SK-N-SH (cell line): ENCODE measurements around the gene AUTS2. TPM values are rescaled to one million over a fixed set of nuclear protein-coding genes. Genes with fewer than 3 reads are reported as not detected.

ENCODE experiments used
- CTCF ChIA-PET: fragments of 300-600, 350-600 bp; formaldehyde crosslinking; extraction: SDS; loops from one replicate; lab custom pipeline; 2021; lab: Yijun Ruan, JAX
- POLR2A ChIA-PET: fragments of 350-600 bp; sonication (Branson Sonifier 250); formaldehyde crosslinking; extraction: SDS; loops from one replicate; lab custom pipeline; 2020; ENCODE audit warnings: antibody characterized with exemption, inconsistent platforms; lab: Yijun Ruan, JAX
- DNase-seq: peaks from one replicate; pipeline ENCODE4 v3.0.0; 2012
- H2AFZ ChIP-seq: fragments of 200-600 bp; sonication (generic); 2 replicates; pipeline ENCODE4 v1.8.1; 2016; ENCODE audit warnings: antibody characterized with exemption, mild to moderate bottlenecking, low read depth
- H3F3A ChIP-seq: fragments of 200-600 bp; sonication (generic); replicated peaks from 2 replicates; pipeline ENCODE3; 2016; ENCODE audit warnings: antibody characterized with exemption, mild to moderate bottlenecking; ENCODE audit not compliant: insufficient read depth
- H3K27ac ChIP-seq, 2 experiments: fragments of 200-500 bp in 1 of 2; fragments of 200-600 bp in 1 of 2; sonication (Bioruptor generic) in 1 of 2; sonication (generic), shearing (Covaris generic) in 1 of 2; 2 replicates each; pipeline versions ENCODE4 v1.5.1 to v1.6.1; 2014 to 2016; ENCODE audit warnings: low read depth in 2 of 2, inconsistent platforms in 1 of 2, low read length in 1 of 2, mild to moderate bottlenecking in 1 of 2, mixed read lengths in 1 of 2
- H3K27me3 ChIP-seq: fragments of 200-600 bp; sonication (generic), shearing (Covaris generic); 2 replicates; pipeline ENCODE4 v1.6.1; 2016; ENCODE audit warnings: mixed run types; ENCODE audit not compliant: insufficient read depth
- H3K36me3 ChIP-seq, 2 experiments: fragments of 200-500 bp in 1 of 2; fragments of 200-600 bp in 1 of 2; sonication (Bioruptor generic) in 1 of 2; sonication (generic) in 1 of 2; replicated peaks in 1 of 2; 2 replicates each; pipeline versions ENCODE3 to v1.5.1; 2014 to 2016; ENCODE audit warnings: low read length in 1 of 2, mild to moderate bottlenecking in 1 of 2; ENCODE audit not compliant: insufficient read depth in 2 of 2, control insufficient read depth in 1 of 2
- H3K4me1 ChIP-seq, 2 experiments: fragments of 200-500 bp in 1 of 2; fragments of 200-600 bp in 1 of 2; sonication (Bioruptor generic) in 1 of 2; sonication (generic), shearing (Covaris generic) in 1 of 2; 2 replicates each; pipeline versions ENCODE4 v1.5.1 to v1.6.1; 2014 to 2016; ENCODE audit warnings: low read depth in 1 of 2, low read length in 1 of 2, mixed run types in 1 of 2; ENCODE audit not compliant: insufficient read depth in 2 of 2, control insufficient read depth in 1 of 2
- H3K4me2 ChIP-seq: fragments of 200-600 bp; sonication (generic), shearing (Covaris generic); 2 replicates; pipeline ENCODE4 v1.6.1; 2017; ENCODE audit warnings: mixed run types
- H3K4me3 ChIP-seq, 2 experiments: fragments of 200-500 bp in 1 of 2; fragments of 200-600 bp in 1 of 2; sonication (Bioruptor generic) in 1 of 2; sonication (generic), shearing (Covaris generic) in 1 of 2; 2 replicates each; pipeline versions ENCODE4 v1.5.1 to v1.8.1; 2014 to 2016; ENCODE audit warnings: low read depth in 2 of 2, inconsistent platforms in 1 of 2, low read length in 1 of 2, mild to moderate bottlenecking in 1 of 2, mixed read lengths in 1 of 2, moderate library complexity in 1 of 2
- H3K79me2 ChIP-seq: fragments of 200-600 bp; sonication (generic); 2 replicates; pipeline ENCODE4 v1.8.1; 2017; ENCODE audit warnings: mild to moderate bottlenecking; ENCODE audit not compliant: insufficient read depth
- H3K9ac ChIP-seq: fragments of 200-600 bp; sonication (generic); 2 replicates; pipeline ENCODE4 v1.6.1; 2017; ENCODE audit warnings: mixed run types
- H3K9me2 ChIP-seq: fragments of 200-600 bp; sonication (generic); 2 replicates; pipeline ENCODE4 v1.6.1; 2017; ENCODE audit warnings: mixed run types
- H3K9me3 ChIP-seq: fragments of 200-600 bp; sonication (generic); 2 replicates; pipeline ENCODE4 v1.6.1; 2017; ENCODE audit warnings: mixed run types, mild to moderate bottlenecking, moderate library complexity
- H4K20me1 ChIP-seq: fragments of 200-600 bp; sonication (generic); 2 replicates; pipeline ENCODE4 v1.6.1; 2017; ENCODE audit warnings: mild to moderate bottlenecking, mixed run types; ENCODE audit not compliant: insufficient read depth
- CHD2 ChIP-seq: fragments of 150-350 bp; IDR thresholded peaks from 2 replicates; pipeline ENCODE4 v1.6.1; 2018; ENCODE audit warnings: low read length; ENCODE audit not compliant: partially characterized antibody
- ELF1 ChIP-seq: IDR thresholded peaks from 2 replicates; pipeline ENCODE4 v1.4.0; 2012
- EZH2phosphoT487 ChIP-seq: fragments of 200-600 bp; sonication (generic); IDR thresholded peaks from 2 replicates; pipeline ENCODE4 v1.6.1; 2017; ENCODE audit warnings: low read depth, mixed run types, mild to moderate bottlenecking, antibody characterized with exemption, moderate library complexity, borderline replicate concordance
- GABPA ChIP-seq: IDR thresholded peaks from 2 replicates; pipeline ENCODE4 v1.4.0; 2012; ENCODE audit warnings: low read depth, mild to moderate bottlenecking
- MXI1 ChIP-seq: IDR thresholded peaks from 2 replicates; pipeline ENCODE4 v1.6.1; 2012; ENCODE audit warnings: mild to moderate bottlenecking, low read depth, low read length, improper control_type of control experiment
- NRF1 ChIP-seq: IDR thresholded peaks from 2 replicates; pipeline ENCODE4 v1.6.1; 2012; ENCODE audit warnings: low read depth, mild to moderate bottlenecking, low read length
- POLR2AphosphoS5 ChIP-seq: IDR thresholded peaks from 2 replicates; pipeline ENCODE4 v1.6.1; 2012; ENCODE audit warnings: low read depth, low read length
- RAD21 ChIP-seq: IDR thresholded peaks from 2 replicates; pipeline ENCODE4 v1.6.1; 2012; ENCODE audit warnings: mild to moderate bottlenecking, low read length
- RCOR1 ChIP-seq: fragments of 150-350 bp; IDR thresholded peaks from 2 replicates; pipeline ENCODE4 v1.6.1; 2017; ENCODE audit warnings: antibody characterized with exemption, low read length
- REST ChIP-seq: IDR thresholded peaks from 2 replicates; pipeline ENCODE4 v1.6.1; 2012; ENCODE audit warnings: mild to moderate bottlenecking, low read depth, low read length, moderate library complexity
- RFX5 ChIP-seq: IDR thresholded peaks from 2 replicates; pipeline ENCODE4 v1.6.1; 2012; ENCODE audit warnings: mild to moderate bottlenecking, improper control_type of control experiment, low read length
- SMC3 ChIP-seq: IDR thresholded peaks from 2 replicates; pipeline ENCODE4 v1.6.1; 2012; ENCODE audit warnings: low read depth, low read length, improper control_type of control experiment
- TAF1 ChIP-seq: IDR thresholded peaks from 2 replicates; pipeline ENCODE4 v1.6.1; 2012; ENCODE audit warnings: low read depth, mild to moderate bottlenecking, low read length, moderate library complexity, borderline replicate concordance
- YY1 ChIP-seq: IDR thresholded peaks from 2 replicates; pipeline ENCODE4 v1.4.0; 2012; ENCODE audit warnings: low read depth, mild to moderate bottlenecking
- ZBTB33 ChIP-seq: IDR thresholded peaks from 2 replicates; pipeline ENCODE4 v1.4.0; 2012; ENCODE audit warnings: low read depth, borderline replicate concordance
- WGBS: methylation state at CpG from one replicate; pipeline ENCODE4 v1.1.6; 2017; ENCODE audit warnings: low lambda C conversion rate; 5-methylcytosine and 5-hydroxymethylcytosine counted together
- polyA plus RNA-seq, 3 experiments: library from polyadenylated mRNA; depleted of rRNA; stranded (reverse); fragments of >200 nt; gene quantifications; 2 replicates each; pipeline ENCODE4 v1.2.3, GENCODE V29; 2012
- TF ChIP-seq, protein P1 (sequence below): IDR thresholded peaks from 2 replicates; pipeline ENCODE4 v1.4.0; 2012; ENCODE audit warnings: low read depth
- TF ChIP-seq, protein P2 (sequence below): IDR thresholded peaks from 2 replicates; pipeline ENCODE4; 2012

The AUTS2 gene
- polyA plus RNA-seq, 1 of the 3 experiments (the other 2 are of a cell fraction): 15.6 TPM

DNA sequence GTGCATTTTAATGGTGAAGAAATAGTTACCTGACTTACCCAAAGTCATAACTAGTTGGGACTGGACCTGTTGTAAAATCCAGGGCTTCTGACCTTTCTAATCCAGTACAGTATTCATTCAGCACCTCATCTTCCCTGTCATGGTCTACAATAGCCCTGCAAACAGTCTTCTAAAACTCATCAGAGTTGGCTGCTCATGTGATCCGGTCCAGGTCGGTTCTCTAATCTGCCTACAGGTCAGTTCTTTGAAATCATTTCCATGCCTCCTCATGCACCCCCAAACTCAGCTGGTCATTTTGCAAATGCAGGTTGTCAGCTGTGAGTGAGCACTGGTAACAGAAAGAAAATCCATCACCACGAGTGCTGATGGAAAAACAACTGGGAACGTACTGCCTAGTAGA, 1082.0 kb downstream of the AUTS2 start:
- no peak overlapping the region for H2AFZ ChIP-seq
- CTCF ChIA-PET: no interaction called here
- 95% methylated on average over 4 of the region's 4 CpGs for WGBS

GRCh38 chr7:70680743-70681468, 1082.6 kb downstream of the AUTS2 start:
- Histone ChIP-seq H3K9me3 (no peaks in the 10 kb centered on the region), H3K9me2 (no peaks in the 10 kb centered on the region), H3K27ac (no peak overlapping the region), H4K20me1 (no peaks in the 10 kb centered on the region), H3K4me2 (no peak overlapping the region), H3K27me3 (no peaks in the 10 kb centered on the region), H3F3A (no peaks in the 10 kb centered on the region), H3K4me1 (no peaks in the 10 kb centered on the region), H3K36me3 (no peaks in the 10 kb centered on the region), H3K4me3 (no peak overlapping the region), H2AFZ (no peak overlapping the region), H3K9ac (no peak overlapping the region), H3K79me2 (no peaks in the 10 kb centered on the region)
- POLR2A ChIA-PET: no interaction called here
- WGBS: 90% methylated on average over 15 of the region's 15 CpGs
- CTCF ChIA-PET: interaction anchor here (1.3 kb wide), 1 partner anchor 62 kb away, joined by 3 read pairs; no protein-coding TSS in a partner anchor
- no peak for DNase-seq
- TF ChIP-seq EZH2phosphoT487 (no peak), ELF1 (no peak), GABPA (no peak), RFX5 (no peak), SMC3 (no peak), TAF1 (no peak), RAD21 (no peak), MXI1 (no peak), POLR2AphosphoS5 (no peak), NRF1 (no peak), YY1 (no peak), ZBTB33 (no peak), CHD2 (no peak)
- TF ChIP-seq, protein P1, sequence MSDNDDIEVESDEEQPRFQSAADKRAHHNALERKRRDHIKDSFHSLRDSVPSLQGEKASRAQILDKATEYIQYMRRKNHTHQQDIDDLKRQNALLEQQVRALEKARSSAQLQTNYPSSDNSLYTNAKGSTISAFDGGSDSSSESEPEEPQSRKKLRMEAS: no peak
- TF ChIP-seq, protein P2, sequence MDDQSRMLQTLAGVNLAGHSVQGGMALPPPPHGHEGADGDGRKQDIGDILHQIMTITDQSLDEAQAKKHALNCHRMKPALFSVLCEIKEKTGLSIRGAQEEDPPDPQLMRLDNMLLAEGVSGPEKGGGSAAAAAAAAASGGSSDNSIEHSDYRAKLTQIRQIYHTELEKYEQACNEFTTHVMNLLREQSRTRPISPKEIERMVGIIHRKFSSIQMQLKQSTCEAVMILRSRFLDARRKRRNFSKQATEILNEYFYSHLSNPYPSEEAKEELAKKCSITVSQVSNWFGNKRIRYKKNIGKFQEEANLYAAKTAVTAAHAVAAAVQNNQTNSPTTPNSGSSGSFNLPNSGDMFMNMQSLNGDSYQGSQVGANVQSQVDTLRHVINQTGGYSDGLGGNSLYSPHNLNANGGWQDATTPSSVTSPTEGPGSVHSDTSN: no peak

More for the DNA sequence above, 1082.0 kb downstream of the AUTS2 start:
- H3K27ac ChIP-seq: no peak overlapping the region
- no peaks in the 10 kb centered on the region for H3F3A ChIP-seq
- no peaks in the 10 kb centered on the region for H3K27me3 ChIP-seq
- H3K36me3 ChIP-seq: no peaks in the 10 kb centered on the region
- H3K4me2 ChIP-seq: no peak overlapping the region
- H4K20me1 ChIP-seq: no peaks in the 10 kb centered on the region
- no peaks in the 10 kb centered on the region for H3K79me2 ChIP-seq
- TF ChIP-seq RFX5: no peak
- no peak for TF ChIP-seq RCOR1
- no peak for TF ChIP-seq REST
- H3K9me2 ChIP-seq: no peaks in the 10 kb centered on the region
- POLR2A ChIA-PET: no interaction called here
- H3K9me3 ChIP-seq: no peaks in the 10 kb centered on the region
- H3K4me3 ChIP-seq: no peak overlapping the region
- DNase-seq: no peak
- H3K4me1 ChIP-seq: no peaks in the 10 kb centered on the region
- H3K9ac ChIP-seq: no peak overlapping the region
